ENCODE data around the gene RASA3.

DNA sequence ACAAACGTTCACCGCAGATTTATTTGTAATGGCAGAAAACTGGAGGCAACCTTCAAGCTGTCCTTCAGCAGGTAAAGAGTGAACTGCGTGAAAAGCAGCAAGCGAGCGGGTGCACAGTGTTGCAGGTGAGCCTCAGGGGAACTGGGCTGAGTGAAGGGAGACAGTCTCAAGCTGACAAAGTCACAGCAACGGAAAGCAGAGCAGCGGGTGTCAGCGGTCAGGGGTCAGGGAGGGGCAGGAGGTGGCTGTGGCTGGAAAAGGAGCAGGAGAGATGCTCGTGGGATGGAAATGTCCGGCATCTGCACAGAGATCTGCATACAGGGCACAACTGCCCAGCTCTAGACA, 8.5 kb upstream of the RASA3 start:
- TF ChIP-seq, protein P1, sequence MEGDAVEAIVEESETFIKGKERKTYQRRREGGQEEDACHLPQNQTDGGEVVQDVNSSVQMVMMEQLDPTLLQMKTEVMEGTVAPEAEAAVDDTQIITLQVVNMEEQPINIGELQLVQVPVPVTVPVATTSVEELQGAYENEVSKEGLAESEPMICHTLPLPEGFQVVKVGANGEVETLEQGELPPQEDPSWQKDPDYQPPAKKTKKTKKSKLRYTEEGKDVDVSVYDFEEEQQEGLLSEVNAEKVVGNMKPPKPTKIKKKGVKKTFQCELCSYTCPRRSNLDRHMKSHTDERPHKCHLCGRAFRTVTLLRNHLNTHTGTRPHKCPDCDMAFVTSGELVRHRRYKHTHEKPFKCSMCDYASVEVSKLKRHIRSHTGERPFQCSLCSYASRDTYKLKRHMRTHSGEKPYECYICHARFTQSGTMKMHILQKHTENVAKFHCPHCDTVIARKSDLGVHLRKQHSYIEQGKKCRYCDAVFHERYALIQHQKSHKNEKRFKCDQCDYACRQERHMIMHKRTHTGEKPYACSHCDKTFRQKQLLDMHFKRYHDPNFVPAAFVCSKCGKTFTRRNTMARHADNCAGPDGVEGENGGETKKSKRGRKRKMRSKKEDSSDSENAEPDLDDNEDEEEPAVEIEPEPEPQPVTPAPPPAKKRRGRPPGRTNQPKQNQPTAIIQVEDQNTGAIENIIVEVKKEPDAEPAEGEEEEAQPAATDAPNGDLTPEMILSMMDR (conservative IDR thresholded peaks at IDR 0.05 in 1 of 2, IDR thresholded peaks at IDR 0.05 in 1 of 2; ENCODE audit: extremely low read depth in 1 of 2, insufficient read depth in 1 of 2, low read depth in 1 of 2, low read length in 2 of 2), result no peak
- TF ChIP-seq EZH2 (IDR thresholded peaks at IDR 0.05; ENCODE audit: borderline replicate concordance, low read length), result no peak
